Measurements from ENCODE around the gene KIF9.

DNA sequence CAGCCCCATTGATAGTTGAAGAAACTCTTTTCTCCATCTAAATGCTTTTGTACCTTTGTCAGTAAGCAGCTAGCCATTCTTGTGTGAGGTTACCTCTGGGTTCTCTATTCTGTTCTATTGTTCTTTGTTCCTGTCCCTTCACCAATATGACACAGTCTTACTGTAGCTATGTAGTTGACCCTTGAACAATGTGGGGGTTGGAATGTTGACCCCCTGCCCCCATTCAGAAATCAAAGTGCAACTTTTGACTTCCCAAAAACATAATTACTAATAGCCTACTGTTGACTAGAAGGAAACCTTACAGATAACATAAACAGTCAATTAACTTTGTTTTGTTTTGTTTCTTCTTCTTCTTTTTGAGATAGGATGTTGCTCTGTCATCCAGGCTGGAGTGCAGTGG is 18.9 kb upstream of the KIF9 start:
- no peak for TF ChIP-seq EZH2 (IDR thresholded peaks at IDR 0.05; ENCODE audit: borderline replicate concordance, insufficient read depth, low read length, poor library complexity, severe bottlenecking)
- no peak for TF ChIP-seq CTCF (IDR thresholded peaks at IDR 0.05; ENCODE audit: poor library complexity, severe bottlenecking)
- TF ChIP-seq, protein P1, sequence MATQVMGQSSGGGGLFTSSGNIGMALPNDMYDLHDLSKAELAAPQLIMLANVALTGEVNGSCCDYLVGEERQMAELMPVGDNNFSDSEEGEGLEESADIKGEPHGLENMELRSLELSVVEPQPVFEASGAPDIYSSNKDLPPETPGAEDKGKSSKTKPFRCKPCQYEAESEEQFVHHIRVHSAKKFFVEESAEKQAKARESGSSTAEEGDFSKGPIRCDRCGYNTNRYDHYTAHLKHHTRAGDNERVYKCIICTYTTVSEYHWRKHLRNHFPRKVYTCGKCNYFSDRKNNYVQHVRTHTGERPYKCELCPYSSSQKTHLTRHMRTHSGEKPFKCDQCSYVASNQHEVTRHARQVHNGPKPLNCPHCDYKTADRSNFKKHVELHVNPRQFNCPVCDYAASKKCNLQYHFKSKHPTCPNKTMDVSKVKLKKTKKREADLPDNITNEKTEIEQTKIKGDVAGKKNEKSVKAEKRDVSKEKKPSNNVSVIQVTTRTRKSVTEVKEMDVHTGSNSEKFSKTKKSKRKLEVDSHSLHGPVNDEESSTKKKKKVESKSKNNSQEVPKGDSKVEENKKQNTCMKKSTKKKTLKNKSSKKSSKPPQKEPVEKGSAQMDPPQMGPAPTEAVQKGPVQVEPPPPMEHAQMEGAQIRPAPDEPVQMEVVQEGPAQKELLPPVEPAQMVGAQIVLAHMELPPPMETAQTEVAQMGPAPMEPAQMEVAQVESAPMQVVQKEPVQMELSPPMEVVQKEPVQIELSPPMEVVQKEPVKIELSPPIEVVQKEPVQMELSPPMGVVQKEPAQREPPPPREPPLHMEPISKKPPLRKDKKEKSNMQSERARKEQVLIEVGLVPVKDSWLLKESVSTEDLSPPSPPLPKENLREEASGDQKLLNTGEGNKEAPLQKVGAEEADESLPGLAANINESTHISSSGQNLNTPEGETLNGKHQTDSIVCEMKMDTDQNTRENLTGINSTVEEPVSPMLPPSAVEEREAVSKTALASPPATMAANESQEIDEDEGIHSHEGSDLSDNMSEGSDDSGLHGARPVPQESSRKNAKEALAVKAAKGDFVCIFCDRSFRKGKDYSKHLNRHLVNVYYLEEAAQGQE (IDR thresholded peaks at IDR 0.05; ENCODE audit: borderline replicate concordance) = no peak
- no peak for TF ChIP-seq RAD21 (conservative IDR thresholded peaks at IDR 0.05)
- no peak for TF ChIP-seq MXI1 (conservative IDR thresholded peaks at IDR 0.05; ENCODE audit: poor library complexity, severe bottlenecking)
- no peak for TF ChIP-seq EP300 (conservative IDR thresholded peaks at IDR 0.05; ENCODE audit: poor library complexity, severe bottlenecking)
- no peak for TF ChIP-seq SMC3 (conservative IDR thresholded peaks at IDR 0.05; ENCODE audit: poor library complexity)
- no peak for TF ChIP-seq TAF1 (IDR thresholded peaks at IDR 0.05; ENCODE audit: low read depth)
